ENCODE data around the gene HAGHL. TPM values are rescaled to one million over a fixed set of nuclear protein-coding genes. Genes with fewer than 3 reads are reported as not detected.

The HAGHL gene
- total and polyA plus RNA-seq, 2 experiments from 2014 or later = 21.6 to 35.3 TPM

DNA sequence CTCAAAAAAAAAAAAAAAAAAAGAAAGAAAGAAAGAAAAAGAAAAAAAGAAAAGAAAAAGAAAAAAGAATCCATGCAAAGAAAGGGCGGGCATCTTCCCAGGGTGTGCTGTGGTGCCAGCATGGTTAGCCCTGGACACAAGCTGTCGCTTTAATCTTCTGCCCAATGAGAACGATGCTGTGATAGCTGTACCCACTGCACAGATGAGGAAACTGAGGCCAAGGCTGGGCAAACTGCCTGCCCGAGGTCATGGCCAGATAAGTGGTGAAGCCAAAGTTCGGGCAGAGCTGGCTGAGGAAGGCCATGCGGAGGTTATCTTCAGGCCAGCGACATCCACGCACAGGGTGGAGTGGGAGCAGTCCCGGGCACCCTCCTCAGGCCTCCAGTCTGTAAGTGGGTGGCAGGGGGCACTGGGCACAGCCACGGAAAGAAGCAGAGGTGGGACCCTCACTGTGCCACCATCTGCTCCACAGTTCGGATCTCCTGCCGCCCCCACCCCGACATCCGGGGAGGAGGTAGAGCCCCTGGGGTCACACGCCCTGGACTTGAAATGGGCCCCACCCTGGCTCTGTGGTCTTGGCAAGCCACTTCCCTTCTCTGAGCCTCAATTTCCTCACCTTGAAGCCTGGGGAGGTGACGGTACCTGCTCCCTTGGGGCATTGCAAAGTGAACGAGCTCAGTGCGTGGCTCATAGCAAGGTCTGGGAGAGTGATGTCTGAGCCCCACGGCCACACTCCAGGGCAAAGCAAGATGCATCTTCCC lies 27.8 kb upstream of the HAGHL start:
- Histone ChIP-seq H4K20me1 (replicated peaks; ENCODE audit: insufficient read depth) (no peaks in the 10 kb centered on the region; the same call in 1 of the 2 replicates), H3K79me2 (replicated peaks; ENCODE audit: insufficient read depth) (no peaks in the 10 kb centered on the region), H3K4me1 (ENCODE audit: insufficient read depth) (no peaks in the 10 kb centered on the region; the same call in 1 of the 2 replicates), H3K9me2 (ENCODE audit: insufficient read depth) (no peaks in the 10 kb centered on the region), H3K4me2 (no peak overlapping the region), H2AFZ (no peak overlapping the region), H3K36me3 (ENCODE audit: insufficient read depth) (no peaks in the 10 kb centered on the region), H3F3A (replicated peaks; ENCODE audit: low read depth) (no peaks in the 10 kb centered on the region), H3K27me3 (ENCODE audit: insufficient read depth) (peaks cover 87% of the 10 kb centered on the region), H3K27ac (ENCODE audit: low read depth) (no peak overlapping the region), H3K4me3 (no peak overlapping the region)
- Mint-ChIP-seq H3K27ac (no peak overlapping the region), H3K27me3 (ENCODE audit: insufficient read depth, low read depth, poor library complexity) (peaks cover 72% of the 10 kb centered on the region), H3K36me3 (ENCODE audit: low read depth) (no peaks in the 10 kb centered on the region), H3K9me3 (no peaks in the 10 kb centered on the region; the same call in 2 of the 3 replicates), H3K4me1 (peaks cover 3% of the 10 kb centered on the region; the same call in 1 of the 3 replicates), H3K4me3 (no peak overlapping the region)
- DNase-seq (ENCODE audit: low spot score) (no peak), ATAC-seq (no peak)
- TF ChIP-seq, protein P1, sequence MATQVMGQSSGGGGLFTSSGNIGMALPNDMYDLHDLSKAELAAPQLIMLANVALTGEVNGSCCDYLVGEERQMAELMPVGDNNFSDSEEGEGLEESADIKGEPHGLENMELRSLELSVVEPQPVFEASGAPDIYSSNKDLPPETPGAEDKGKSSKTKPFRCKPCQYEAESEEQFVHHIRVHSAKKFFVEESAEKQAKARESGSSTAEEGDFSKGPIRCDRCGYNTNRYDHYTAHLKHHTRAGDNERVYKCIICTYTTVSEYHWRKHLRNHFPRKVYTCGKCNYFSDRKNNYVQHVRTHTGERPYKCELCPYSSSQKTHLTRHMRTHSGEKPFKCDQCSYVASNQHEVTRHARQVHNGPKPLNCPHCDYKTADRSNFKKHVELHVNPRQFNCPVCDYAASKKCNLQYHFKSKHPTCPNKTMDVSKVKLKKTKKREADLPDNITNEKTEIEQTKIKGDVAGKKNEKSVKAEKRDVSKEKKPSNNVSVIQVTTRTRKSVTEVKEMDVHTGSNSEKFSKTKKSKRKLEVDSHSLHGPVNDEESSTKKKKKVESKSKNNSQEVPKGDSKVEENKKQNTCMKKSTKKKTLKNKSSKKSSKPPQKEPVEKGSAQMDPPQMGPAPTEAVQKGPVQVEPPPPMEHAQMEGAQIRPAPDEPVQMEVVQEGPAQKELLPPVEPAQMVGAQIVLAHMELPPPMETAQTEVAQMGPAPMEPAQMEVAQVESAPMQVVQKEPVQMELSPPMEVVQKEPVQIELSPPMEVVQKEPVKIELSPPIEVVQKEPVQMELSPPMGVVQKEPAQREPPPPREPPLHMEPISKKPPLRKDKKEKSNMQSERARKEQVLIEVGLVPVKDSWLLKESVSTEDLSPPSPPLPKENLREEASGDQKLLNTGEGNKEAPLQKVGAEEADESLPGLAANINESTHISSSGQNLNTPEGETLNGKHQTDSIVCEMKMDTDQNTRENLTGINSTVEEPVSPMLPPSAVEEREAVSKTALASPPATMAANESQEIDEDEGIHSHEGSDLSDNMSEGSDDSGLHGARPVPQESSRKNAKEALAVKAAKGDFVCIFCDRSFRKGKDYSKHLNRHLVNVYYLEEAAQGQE (IDR thresholded peaks at IDR 0.05; ENCODE audit: unreplicated experiment) = no peak
- TF ChIP-seq NANOG (IDR thresholded peaks at IDR 0.05; ENCODE audit: borderline replicate concordance) (no peak), ZNF114 (CRISPR knock-in tag; IDR thresholded peaks at IDR 0.05) (no peak), CREB1 (CRISPR knock-in tag; IDR thresholded peaks at IDR 0.05; ENCODE audit: low read depth) (no peak), JUNB (IDR thresholded peaks at IDR 0.05; ENCODE audit: unreplicated experiment) (no peak), STAT1 (IDR thresholded peaks at IDR 0.05; ENCODE audit: unreplicated experiment) (no peak)
- TF ChIP-seq, protein P2, sequence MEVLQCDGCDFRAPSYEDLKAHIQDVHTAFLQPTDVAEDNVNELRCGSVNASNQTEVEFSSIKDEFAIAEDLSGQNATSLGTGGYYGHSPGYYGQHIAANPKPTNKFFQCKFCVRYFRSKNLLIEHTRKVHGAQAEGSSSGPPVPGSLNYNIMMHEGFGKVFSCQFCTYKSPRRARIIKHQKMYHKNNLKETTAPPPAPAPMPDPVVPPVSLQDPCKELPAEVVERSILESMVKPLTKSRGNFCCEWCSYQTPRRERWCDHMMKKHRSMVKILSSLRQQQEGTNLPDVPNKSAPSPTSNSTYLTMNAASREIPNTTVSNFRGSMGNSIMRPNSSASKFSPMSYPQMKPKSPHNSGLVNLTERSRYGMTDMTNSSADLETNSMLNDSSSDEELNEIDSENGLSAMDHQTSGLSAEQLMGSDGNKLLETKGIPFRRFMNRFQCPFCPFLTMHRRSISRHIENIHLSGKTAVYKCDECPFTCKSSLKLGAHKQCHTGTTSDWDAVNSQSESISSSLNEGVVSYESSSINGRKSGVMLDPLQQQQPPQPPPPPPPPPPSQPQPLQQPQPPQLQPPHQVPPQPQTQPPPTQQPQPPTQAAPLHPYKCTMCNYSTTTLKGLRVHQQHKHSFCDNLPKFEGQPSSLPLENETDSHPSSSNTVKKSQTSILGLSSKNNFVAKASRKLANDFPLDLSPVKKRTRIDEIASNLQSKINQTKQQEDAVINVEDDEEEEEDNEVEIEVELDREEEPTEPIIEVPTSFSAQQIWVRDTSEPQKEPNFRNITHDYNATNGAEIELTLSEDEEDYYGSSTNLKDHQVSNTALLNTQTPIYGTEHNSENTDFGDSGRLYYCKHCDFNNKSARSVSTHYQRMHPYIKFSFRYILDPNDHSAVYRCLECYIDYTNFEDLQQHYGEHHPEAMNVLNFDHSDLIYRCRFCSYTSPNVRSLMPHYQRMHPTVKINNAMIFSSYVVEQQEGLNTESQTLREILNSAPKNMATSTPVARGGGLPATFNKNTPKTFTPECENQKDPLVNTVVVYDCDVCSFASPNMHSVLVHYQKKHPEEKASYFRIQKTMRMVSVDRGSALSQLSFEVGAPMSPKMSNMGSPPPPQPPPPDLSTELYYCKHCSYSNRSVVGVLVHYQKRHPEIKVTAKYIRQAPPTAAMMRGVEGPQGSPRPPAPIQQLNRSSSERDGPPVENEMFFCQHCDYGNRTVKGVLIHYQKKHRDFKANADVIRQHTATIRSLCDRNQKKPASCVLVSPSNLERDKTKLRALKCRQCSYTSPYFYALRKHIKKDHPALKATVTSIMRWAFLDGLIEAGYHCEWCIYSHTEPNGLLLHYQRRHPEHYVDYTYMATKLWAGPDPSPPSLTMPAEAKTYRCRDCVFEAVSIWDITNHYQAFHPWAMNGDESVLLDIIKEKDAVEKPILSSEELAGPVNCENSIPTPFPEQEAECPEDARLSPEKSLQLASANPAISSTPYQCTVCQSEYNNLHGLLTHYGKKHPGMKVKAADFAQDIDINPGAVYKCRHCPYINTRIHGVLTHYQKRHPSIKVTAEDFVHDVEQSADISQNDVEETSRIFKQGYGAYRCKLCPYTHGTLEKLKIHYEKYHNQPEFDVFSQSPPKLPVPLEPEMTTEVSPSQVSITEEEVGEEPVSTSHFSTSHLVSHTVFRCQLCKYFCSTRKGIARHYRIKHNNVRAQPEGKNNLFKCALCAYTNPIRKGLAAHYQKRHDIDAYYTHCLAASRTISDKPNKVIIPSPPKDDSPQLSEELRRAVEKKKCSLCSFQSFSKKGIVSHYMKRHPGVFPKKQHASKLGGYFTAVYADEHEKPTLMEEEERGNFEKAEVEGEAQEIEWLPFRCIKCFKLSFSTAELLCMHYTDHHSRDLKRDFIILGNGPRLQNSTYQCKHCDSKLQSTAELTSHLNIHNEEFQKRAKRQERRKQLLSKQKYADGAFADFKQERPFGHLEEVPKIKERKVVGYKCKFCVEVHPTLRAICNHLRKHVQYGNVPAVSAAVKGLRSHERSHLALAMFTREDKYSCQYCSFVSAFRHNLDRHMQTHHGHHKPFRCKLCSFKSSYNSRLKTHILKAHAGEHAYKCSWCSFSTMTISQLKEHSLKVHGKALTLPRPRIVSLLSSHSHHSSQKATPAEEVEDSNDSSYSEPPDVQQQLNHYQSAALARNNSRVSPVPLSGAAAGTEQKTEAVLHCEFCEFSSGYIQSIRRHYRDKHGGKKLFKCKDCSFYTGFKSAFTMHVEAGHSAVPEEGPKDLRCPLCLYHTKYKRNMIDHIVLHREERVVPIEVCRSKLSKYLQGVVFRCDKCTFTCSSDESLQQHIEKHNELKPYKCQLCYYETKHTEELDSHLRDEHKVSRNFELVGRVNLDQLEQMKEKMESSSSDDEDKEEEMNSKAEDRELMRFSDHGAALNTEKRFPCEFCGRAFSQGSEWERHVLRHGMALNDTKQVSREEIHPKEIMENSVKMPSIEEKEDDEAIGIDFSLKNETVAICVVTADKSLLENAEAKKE (CRISPR knock-in tag; IDR thresholded peaks at IDR 0.05) = no peak
